Activated CD4-positive, alpha-beta T cell treated with anti-CD3 and anti-CD28 coated beads for 48 hours (primary cell): ENCODE measurements around the gene RXRA.

Experiments used
- DNase-seq: peaks from one replicate; pipeline ENCODE4 v3.0.0-alpha.2; 2020

The RXRA gene

DNA sequence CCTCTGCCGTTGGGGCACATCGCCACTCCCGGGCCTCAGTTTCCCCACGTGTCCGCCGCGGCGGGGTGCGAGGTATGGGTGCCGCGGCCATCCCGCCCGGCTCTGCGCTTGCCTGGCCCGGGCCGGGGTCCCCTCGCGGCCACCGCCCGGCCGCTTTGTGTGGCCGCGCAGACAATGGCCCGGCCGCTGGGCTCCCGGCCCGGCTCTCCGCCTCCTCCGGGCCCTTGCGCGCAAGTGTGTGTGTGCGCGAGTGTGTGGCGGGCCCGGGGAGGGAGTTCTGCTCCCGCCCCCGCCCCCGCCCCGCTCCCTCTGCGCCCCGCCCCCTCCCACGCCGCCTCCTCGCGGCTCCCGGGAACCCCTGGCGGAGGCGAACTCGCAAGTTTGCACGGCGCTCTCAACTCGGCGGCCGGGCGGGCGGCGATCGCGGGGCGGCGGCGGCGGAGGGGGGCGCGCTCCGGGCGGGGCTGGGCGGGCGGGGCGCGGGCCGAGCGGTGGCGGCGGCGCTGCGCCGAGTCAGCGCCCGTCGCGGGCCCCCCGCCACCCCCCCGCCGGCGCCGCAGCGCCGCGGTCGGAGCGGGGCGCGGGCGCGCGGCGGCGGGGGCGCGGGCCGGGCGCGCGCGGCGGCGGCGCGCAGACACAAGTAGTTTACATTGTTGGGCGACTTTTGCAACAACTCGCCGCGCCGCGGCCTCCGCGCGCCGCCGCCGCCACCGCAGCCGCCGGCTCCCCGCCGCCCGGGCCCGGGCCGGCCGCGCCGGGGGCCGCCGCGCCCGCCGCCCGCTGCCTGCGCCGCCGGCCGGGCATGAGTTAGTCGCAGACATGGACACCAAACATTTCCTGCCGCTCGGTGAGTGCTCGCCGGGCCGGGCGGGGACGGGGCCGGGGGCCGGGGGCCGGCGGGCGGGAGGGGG, at the start of gene RXRA:
Gene RXRA, plus strand, starts transcription at position 643 of the 911 bp plus-strand sequence. Its CDS starts 177 bp downstream, at position 820.
- DNase-seq = peak; percentile 36

DNA sequence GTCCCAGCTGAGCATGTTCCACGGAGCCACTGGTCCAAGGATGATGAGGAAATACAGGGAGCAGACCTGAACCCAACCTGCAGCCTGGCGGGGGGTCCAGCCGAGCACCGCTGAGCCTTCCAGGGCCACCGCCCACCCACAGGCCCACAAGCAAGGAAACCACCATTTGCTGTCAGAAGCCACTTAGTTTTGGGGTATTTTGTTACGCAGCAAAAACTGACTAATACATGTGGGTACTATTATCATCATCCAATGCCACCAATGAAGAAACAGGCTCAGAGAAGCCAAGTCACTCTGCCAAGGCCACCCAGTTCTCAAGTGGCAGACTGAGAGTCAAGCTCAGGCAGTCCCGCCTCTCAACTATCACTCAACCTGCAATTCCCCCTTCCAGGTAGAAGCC, 48.0 kb upstream of the RXRA start:
- DNase-seq = no peak

- DNase-seq = no peak
Observed at GRCh38 chr9:134278974-134279640, 47.1 kb upstream of the RXRA start.

- no peak for DNase-seq
Observed at GRCh38 chr9:134282138-134282650, 44.1 kb upstream of the RXRA start.

DNA sequence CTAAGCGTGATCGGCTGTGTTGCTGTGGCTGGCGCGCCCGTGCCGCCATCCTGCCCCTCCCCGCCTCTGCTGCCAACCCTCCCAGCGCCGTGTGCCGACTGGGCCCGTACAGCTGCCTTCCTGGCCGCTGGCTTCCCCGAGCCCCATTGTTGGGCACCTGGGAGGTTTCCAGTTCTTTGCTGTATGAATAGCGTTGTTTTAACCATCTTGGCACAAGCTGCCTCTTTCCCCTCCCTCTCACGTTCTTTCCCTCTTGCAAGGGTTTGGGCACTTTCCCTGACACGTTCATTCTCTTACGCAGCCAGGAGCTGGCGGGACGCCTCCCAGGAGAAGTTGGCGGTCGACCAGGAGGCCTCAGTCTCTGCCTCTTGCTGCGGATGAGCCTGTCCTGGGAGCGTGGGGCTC, 43.1 kb upstream of the RXRA start:
- no peak for DNase-seq

GRCh38 chr9:134283692-134284265, 42.5 kb upstream of the RXRA start:
- DNase-seq = no peak

GRCh38 chr9:134284273-134284672, 42.0 kb upstream of the RXRA start:
- no peak for DNase-seq

DNA sequence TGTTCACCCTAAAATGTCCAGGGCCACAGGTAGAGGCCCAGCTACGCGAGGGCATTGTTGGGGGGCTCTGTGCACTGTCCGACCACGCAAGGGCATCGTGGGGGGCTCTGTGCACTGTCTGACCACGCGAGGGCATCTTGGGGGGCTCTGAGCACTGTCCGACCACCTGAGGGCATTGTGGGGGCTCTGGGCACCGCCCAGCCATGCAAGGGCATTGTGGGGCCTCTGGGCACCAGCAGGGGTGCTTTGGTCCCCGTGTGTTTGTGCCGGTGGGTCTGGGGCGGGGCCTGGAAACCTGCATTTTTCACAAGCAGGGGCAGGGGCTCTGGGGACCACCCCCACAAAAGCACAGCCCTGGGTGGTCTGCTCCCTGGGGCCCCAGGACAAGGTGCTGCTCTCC, 41.5 kb upstream of the RXRA start:
- DNase-seq = no peak

- no peak for DNase-seq
Observed at GRCh38 chr9:134285215-134285845, 40.9 kb upstream of the RXRA start.

DNA sequence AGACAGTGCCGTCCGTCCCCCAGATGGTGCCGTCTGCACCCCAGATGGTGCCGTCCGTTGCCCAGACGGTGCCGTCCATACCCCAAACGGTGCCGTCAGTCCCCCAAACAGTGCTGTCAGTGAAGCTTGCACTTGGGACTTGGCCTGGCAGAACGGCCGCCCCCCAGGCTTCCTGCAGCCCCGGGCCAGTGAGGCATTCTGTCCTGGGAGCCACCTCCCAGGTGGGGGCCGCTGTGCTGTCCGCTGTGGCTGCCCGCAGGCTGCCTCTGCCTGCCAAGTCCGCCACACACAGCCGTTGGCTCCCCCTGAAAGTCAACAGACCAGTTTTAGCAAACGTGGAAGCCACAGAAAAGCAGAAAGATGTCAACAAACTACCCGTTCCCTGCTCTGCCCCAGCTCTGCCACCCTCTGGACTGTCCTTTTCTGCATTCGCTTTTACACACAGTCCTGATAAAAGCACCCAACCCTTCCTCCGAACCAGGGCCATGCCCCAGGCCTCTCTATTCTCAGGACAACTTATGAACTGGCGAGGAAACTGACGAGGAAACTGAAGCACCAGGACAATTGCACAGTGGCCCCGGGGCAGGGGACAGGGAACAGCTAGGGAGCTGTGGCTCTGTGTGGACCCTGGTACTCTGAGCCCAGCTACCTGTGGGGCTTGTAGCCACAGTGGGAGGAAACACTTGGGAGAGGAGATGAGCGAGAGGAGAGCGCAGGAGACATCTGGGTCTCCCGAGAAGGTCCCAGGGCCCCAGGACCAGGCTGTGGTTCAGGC, 39.6 kb upstream of the RXRA start:
- DNase-seq = no peak

GRCh38 chr9:134287591-134288491, 38.4 kb upstream of the RXRA start:
- DNase-seq = no peak

GRCh38 chr9:134288746-134289145, 37.5 kb upstream of the RXRA start:
- no peak for DNase-seq

DNA sequence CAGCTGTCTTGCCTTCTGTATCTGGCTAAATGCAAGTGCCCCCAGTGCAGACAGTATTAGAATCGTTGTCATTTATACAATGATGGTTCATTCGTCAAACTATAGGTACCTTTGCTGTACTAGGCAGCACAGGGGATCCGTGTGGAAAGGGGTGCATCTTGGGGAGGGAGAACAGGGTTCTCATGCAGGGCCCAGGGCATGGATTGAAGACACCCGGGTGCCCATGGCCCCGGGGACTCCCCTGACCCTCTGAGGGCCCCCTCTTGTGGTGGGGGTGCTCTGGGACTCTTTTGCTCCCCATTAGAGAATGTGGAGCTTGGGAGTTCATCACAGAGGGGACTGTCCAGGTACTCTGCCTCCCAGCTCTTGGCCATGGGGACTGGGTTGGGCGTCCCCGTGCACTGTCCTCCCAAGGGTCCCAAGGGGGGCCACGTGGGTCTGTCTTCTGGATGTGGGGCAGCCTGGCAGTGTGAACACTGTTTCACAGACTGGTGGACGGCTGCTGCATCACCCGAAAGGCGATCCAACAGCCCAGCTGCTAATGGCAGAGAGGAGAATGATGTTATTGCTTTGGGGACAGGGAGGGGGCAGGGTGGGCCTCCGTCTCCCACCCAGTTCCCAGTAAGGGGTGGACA, 36.9 kb upstream of the RXRA start:
- DNase-seq = no peak

- no peak for DNase-seq
Observed at GRCh38 chr9:134290603-134291451, 35.4 kb upstream of the RXRA start.

DNA sequence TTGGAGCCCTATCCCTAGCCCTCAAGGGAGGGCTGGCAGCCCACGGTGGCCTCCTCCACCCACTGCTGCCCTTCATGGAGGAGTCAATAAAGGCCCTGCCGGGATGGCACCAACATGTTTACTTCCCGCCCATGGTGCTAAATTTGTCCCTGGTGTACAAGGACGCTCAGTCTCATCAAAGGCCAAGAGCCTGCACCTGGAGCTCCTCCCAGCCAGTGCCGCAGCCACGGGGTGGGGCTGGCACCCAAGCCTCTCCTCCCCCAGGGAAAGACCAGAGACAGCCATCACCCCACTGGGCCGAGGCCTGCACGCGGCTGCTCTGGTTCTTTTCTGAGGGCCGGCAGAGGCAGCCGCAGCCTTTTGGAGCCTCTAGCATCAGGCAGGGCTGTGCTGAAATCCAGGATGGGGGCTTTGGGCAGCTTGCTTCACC, 34.8 kb upstream of the RXRA start:
- no peak for DNase-seq

- DNase-seq = no peak
Observed at GRCh38 chr9:134291961-134292871, 34.0 kb upstream of the RXRA start.

- no peak for DNase-seq
Observed at GRCh38 chr9:134293031-134293521, 33.2 kb upstream of the RXRA start.

DNA sequence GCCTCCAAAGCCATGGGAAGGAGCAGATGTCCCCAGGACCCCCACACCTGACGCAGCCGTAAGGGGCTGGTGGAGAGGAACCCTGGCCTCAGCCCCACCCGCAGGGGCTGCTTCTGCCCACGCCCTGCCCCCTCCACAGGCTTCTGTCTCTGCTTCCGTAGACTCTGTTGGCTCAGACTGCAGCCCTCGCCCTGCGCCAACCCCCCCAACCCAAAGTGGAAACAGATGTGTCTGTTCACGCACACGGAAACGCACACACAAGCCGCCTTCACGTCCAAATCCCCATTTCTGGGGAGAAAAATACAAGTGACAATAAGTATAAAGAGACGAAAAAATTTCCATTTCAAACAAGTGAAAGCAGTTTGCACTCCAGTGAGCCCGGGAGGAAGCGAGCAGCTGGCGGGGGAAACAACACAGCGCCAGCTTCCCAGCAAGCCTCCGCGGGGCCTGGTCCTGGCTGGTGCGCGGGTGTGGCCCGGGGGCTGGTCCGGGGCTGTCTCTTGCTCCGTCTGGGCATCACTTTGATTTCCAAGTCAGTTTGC, 32.6 kb upstream of the RXRA start:
- DNase-seq = no peak
